H1 (cell line): ENCODE results near the gene PPM1D. TPM values are rescaled to one million over a fixed set of nuclear protein-coding genes. Genes with fewer than 3 reads are reported as not detected.

ENCODE experiments used
- CTCF ChIA-PET: fragments of 300-600 bp; sonication (Branson Sonifier 250); formaldehyde crosslinking; loops from one replicate; lab custom pipeline; 2021; ENCODE audit not compliant: partially characterized antibody; lab: Charles Lee
- POLR2A ChIA-PET: fragments of 300-600 bp; sonication (Branson Sonifier 250); formaldehyde crosslinking; loops from one replicate; lab custom pipeline; 2021; ENCODE audit warnings: inconsistent platforms; ENCODE audit not compliant: partially characterized antibody; lab: Charles Lee
- DNase-seq, 2 experiments: peaks; one replicate each; pipeline versions ENCODE4 v3.0.0 to v3.0.0-alpha.2; 2010 to 2022; ENCODE audit warnings: low spot score in 2 of 2, low read depth in 1 of 2, mixed read lengths in 1 of 2
- FAIRE-seq: peaks from 2 replicates; lab custom pipeline; 2011; peaks lifted over from hg19 to GRCh38; lab: Jason Lieb, UNC
- H2AFZ ChIP-seq: 2 replicates; pipeline ENCODE4 v1.8.1; 2012; ENCODE audit warnings: low read length, inconsistent platforms
- H2AK5ac ChIP-seq: 2 replicates; pipeline ENCODE4 v1.6.1; 2013; ENCODE audit warnings: low read depth, low read length
- H2BK120ac ChIP-seq: replicated peaks from 2 replicates; pipeline ENCODE3; 2013; ENCODE audit warnings: low read depth, low read length, inconsistent platforms
- H2BK12ac ChIP-seq: 2 replicates; pipeline ENCODE4 v1.6.1; 2013; ENCODE audit warnings: low read depth, low read length
- H2BK15ac ChIP-seq: 2 replicates; pipeline ENCODE4 v1.6.1; 2013; ENCODE audit warnings: low read length
- H2BK20ac ChIP-seq: 2 replicates; pipeline ENCODE4 v1.6.1; 2013; ENCODE audit warnings: low read length
- H2BK5ac ChIP-seq: 2 replicates; pipeline ENCODE4 v1.6.1; 2013; ENCODE audit warnings: low read depth, low read length
- H3K14ac ChIP-seq: 2 replicates; pipeline ENCODE4 v1.6.1; 2013; ENCODE audit warnings: inconsistent platforms; ENCODE audit not compliant: insufficient read length
- H3K18ac ChIP-seq: 2 replicates; pipeline ENCODE4 v1.6.1; 2013; ENCODE audit warnings: low read length; ENCODE audit errors: extremely low read depth
- H3K23ac ChIP-seq: 2 replicates; pipeline ENCODE4 v1.6.1; 2013; ENCODE audit warnings: inconsistent platforms; ENCODE audit not compliant: insufficient read length
- H3K23me2 ChIP-seq: 2 replicates; pipeline ENCODE4 v1.6.1; 2013; ENCODE audit warnings: low read depth, low read length
- H3K27ac ChIP-seq: 2 replicates; pipeline ENCODE4 v1.6.1; 2011; ENCODE audit warnings: low read depth, low read length, inconsistent platforms
- H3K27me3 ChIP-seq, 4 experiments: replicated peaks in 1 of 4; 1 replicate in 1 of 4; 2 replicates in 3 of 4; pipeline versions ENCODE4 v1.6.1 to v1.8.1; 2011 to 2013; ENCODE audit warnings: low read length in 3 of 4, mild to moderate bottlenecking in 3 of 4, inconsistent platforms in 2 of 4, mixed read lengths in 2 of 4, moderate library complexity in 1 of 4; ENCODE audit not compliant: control insufficient read depth in 3 of 4, insufficient read depth in 3 of 4; ENCODE audit errors: extremely low read depth in 1 of 4
- H3K36me3 ChIP-seq, 4 experiments: 2 replicates each; pipeline versions ENCODE4 v1.6.1 to v1.8.1; 2011 to 2013; ENCODE audit warnings: mild to moderate bottlenecking in 4 of 4, low read length in 3 of 4, moderate library complexity in 2 of 4, control low read depth in 1 of 4, inconsistent platforms in 1 of 4; ENCODE audit not compliant: insufficient read depth in 4 of 4, control insufficient read depth in 2 of 4
- H3K4ac ChIP-seq: replicated peaks from 2 replicates; pipeline ENCODE3; 2013; ENCODE audit warnings: low read length, low read depth, mixed read lengths, inconsistent platforms; ENCODE audit not compliant: insufficient read length
- H3K4me1 ChIP-seq, 4 experiments: replicated peaks in 1 of 4; 1 replicate in 1 of 4; 2 replicates in 3 of 4; pipeline versions ENCODE4 v1.6.1 to v1.8.1; 2011 to 2013; ENCODE audit warnings: low read length in 3 of 4, inconsistent platforms in 2 of 4, mixed read lengths in 1 of 4; ENCODE audit not compliant: insufficient read depth in 4 of 4, control insufficient read depth in 3 of 4
- H3K4me2 ChIP-seq, 2 experiments: 2 replicates each; pipeline versions ENCODE4 v1.6.1 to v1.8.1; 2011 to 2013; ENCODE audit warnings: low read depth in 2 of 2, low read length in 2 of 2, control low read depth in 1 of 2, inconsistent platforms in 1 of 2, mild to moderate bottlenecking in 1 of 2; ENCODE audit not compliant: insufficient read depth in 1 of 2
- H3K4me3 ChIP-seq, 4 experiments: fragments of 200-600, 300-600 bp in 1 of 4; sonication (generic), shearing (Covaris generic), sonication (Bioruptor Twin) in 1 of 4; 2 replicates each; pipeline versions ENCODE4 v1.5.1 to v1.8.1; 2011 to 2016; ENCODE audit warnings: low read length in 4 of 4, low read depth in 3 of 4, control low read depth in 2 of 4, inconsistent platforms in 2 of 4, mild to moderate bottlenecking in 2 of 4, mixed read lengths in 1 of 4, moderate library complexity in 1 of 4; ENCODE audit not compliant: insufficient read depth in 2 of 4; ENCODE audit errors: extremely low read depth in 1 of 4
- H3K56ac ChIP-seq: replicated peaks from 2 replicates; pipeline ENCODE3; 2013; ENCODE audit warnings: low read depth, mild to moderate bottlenecking, mixed read lengths, low read length, inconsistent platforms; ENCODE audit not compliant: insufficient read length
- H3K79me1 ChIP-seq: 2 replicates; pipeline ENCODE4 v1.6.1; 2013; ENCODE audit warnings: low read depth, low read length, control low read depth
- H3K79me2 ChIP-seq, 2 experiments: 2 replicates each; pipeline versions ENCODE4 v1.6.1 to v1.8.1; 2012 to 2013; ENCODE audit warnings: low read length in 2 of 2, mild to moderate bottlenecking in 2 of 2, inconsistent platforms in 1 of 2; ENCODE audit not compliant: insufficient read depth in 2 of 2, control insufficient read depth in 1 of 2
- H3K9ac ChIP-seq, 4 experiments: replicated peaks in 1 of 4; 1 replicate in 1 of 4; 2 replicates in 3 of 4; pipeline versions ENCODE4 v1.6.1 to v1.8.1; 2011 to 2013; ENCODE audit warnings: low read depth in 3 of 4, low read length in 3 of 4, control low read depth in 2 of 4, mild to moderate bottlenecking in 2 of 4, moderate library complexity in 2 of 4, inconsistent platforms in 1 of 4; ENCODE audit errors: extremely low read depth in 1 of 4
- H3K9me3 ChIP-seq, 2 experiments: 2 replicates each; pipeline versions ENCODE4 v1.6.1 to v1.8.1; 2012 to 2013; ENCODE audit warnings: mild to moderate bottlenecking in 2 of 2, moderate library complexity in 2 of 2, control low read depth in 1 of 2, inconsistent platforms in 1 of 2, low read depth in 1 of 2, low read length in 1 of 2, mixed read lengths in 1 of 2; ENCODE audit not compliant: insufficient read depth in 2 of 2
- H4K20me1 ChIP-seq, 2 experiments: replicated peaks in 1 of 2; 2 replicates each; pipeline versions ENCODE3 to v1.8.1; 2011 to 2013; ENCODE audit warnings: inconsistent platforms in 2 of 2, low read length in 2 of 2, mild to moderate bottlenecking in 1 of 2; ENCODE audit not compliant: insufficient read depth in 2 of 2, control insufficient read depth in 1 of 2
- H4K5ac ChIP-seq: 2 replicates; pipeline ENCODE4 v1.6.1; 2013; ENCODE audit warnings: low read length, low read depth, mixed read lengths, inconsistent platforms; ENCODE audit not compliant: insufficient read length
- H4K8ac ChIP-seq: 2 replicates; pipeline ENCODE4 v1.8.0; 2013; ENCODE audit warnings: mild to moderate bottlenecking, moderate library complexity, low read length, inconsistent platforms; ENCODE audit not compliant: insufficient read depth; ENCODE audit errors: extremely low read depth
- H4K91ac ChIP-seq: replicated peaks from 2 replicates; pipeline ENCODE3; 2013; ENCODE audit warnings: low read length, mixed read lengths, inconsistent platforms; ENCODE audit not compliant: insufficient read length
- ATF2 ChIP-seq: IDR thresholded peaks from 2 replicates; pipeline ENCODE4 v1.6.1; 2012; ENCODE audit warnings: low read length, inconsistent platforms
- ATF3 ChIP-seq: IDR thresholded peaks from 2 replicates; pipeline ENCODE4 v1.6.1; 2011; ENCODE audit warnings: low read depth, mild to moderate bottlenecking, low read length; ENCODE audit not compliant: insufficient read depth
- CHD1 ChIP-seq: IDR thresholded peaks from 2 replicates; pipeline ENCODE4 v1.6.1; 2012; ENCODE audit warnings: low read depth, low read length, improper control_type of control experiment
- CREB1 ChIP-seq: IDR thresholded peaks from 2 replicates; pipeline ENCODE4 v1.6.1; 2012; ENCODE audit warnings: inconsistent platforms
- CTBP2 ChIP-seq: IDR thresholded peaks from 2 replicates; pipeline ENCODE4 v1.7.0; 2011; ENCODE audit warnings: borderline replicate concordance, mild to moderate bottlenecking, moderate library complexity, mixed read lengths, low read length; ENCODE audit not compliant: insufficient read depth, insufficient read length
- RBBP5 ChIP-seq: IDR thresholded peaks from 2 replicates; pipeline ENCODE4 v1.7.1; 2012; ENCODE audit warnings: low read depth, mild to moderate bottlenecking, inconsistent platforms, low read length, moderate library complexity, borderline replicate concordance
- RNF2 ChIP-seq: fragments of 200-900, 300-1000 bp; sonication (generic); IDR thresholded peaks from 2 replicates; pipeline ENCODE4 v1.7.1; 2016; ENCODE audit warnings: borderline replicate concordance, low read depth, mild to moderate bottlenecking, antibody characterized with exemption, low read length; ENCODE audit not compliant: poor library complexity, severe bottlenecking; ENCODE audit errors: missing control alignments
- RXRA ChIP-seq: IDR thresholded peaks from 2 replicates; pipeline ENCODE4 v1.6.1; 2011; ENCODE audit warnings: low read depth, mild to moderate bottlenecking, low read length, moderate library complexity; ENCODE audit not compliant: insufficient read depth
- SIX5 ChIP-seq: IDR thresholded peaks from 2 replicates; pipeline ENCODE4 v1.6.1; 2011; ENCODE audit warnings: mild to moderate bottlenecking, low read depth, low read length
- SRF ChIP-seq: IDR thresholded peaks from 2 replicates; pipeline ENCODE4 v1.6.1; 2011; ENCODE audit warnings: mild to moderate bottlenecking, low read depth, low read length, moderate library complexity
- WGBS, 2 experiments: shearing (Covaris generic) in 1 of 2; methylation state at CpG; one replicate each; pipeline versions ENCODE4 v1.1.6 to v1.1.7; 2013 to 2015; ENCODE audit warnings: low lambda C conversion rate in 2 of 2, mixed read lengths in 2 of 2, inconsistent platforms in 1 of 2, low coverage in 1 of 2, missing lambda C conversion rate in 1 of 2; ENCODE audit not compliant: insufficient replicate concordance in 2 of 2, insufficient coverage in 1 of 2, insufficient read length in 1 of 2; ENCODE audit errors: extremely low coverage in 1 of 2, missing lambda C conversion rate in 1 of 2; 5-methylcytosine and 5-hydroxymethylcytosine counted together
- polyA plus RNA-seq, 7 experiments: library from polyadenylated mRNA; depleted of rRNA in 3 of 7; stranded (reverse) in 5 of 7; unstranded in 2 of 7; fragments of >200 nt in 5 of 7; fragments of 200-250 nt in 2 of 7; gene quantifications; 1 replicate in 5 of 7; 2 replicates in 1 of 7; 4 replicates in 1 of 7; pipeline versions ENCODE4 v1.2.1 to v1.2.3, GENCODE V29; 2011 to 2013; ENCODE audit warnings: missing spikeins in 2 of 7, mixed read lengths in 2 of 7
- total RNA-seq: library from RNA; stranded (reverse); fragmentation: NEBNext Ultra II Directional; extraction: Animal tissue kit (Norgen Biotek cat#: 25700); gene quantifications from 2 replicates; pipeline ENCODE4 v1.2.1, GENCODE V29; 2021

The PPM1D gene
- total and polyA plus RNA-seq, 2 of the 8 experiments (the other 6 are each of a cell fraction or from before 2014, with no cell fraction given): 5.0 to 16.7 TPM

- FAIRE-seq (no peak), DNase-seq (no peak)
- WGBS, 2 experiments: 79% methylated on average over 2 of the region's 2 CpGs; no CpG with 5 or more reads in 1 of the 2 experiments
- Histone ChIP-seq H3K79me1 (no peaks in the 10 kb centered on the region), H2BK5ac (no peak overlapping the region), H3K79me2 (no peaks in the 10 kb centered on the region), H2BK15ac (no peak overlapping the region), H3K27ac (no peak overlapping the region), H3K56ac (no peak overlapping the region), H3K27me3 (no peaks in the 10 kb centered on the region), H2BK120ac (no peak overlapping the region), H3K23me2 (no peaks in the 10 kb centered on the region), H3K14ac (no peak overlapping the region), H4K20me1 (no peaks in the 10 kb centered on the region), H3K4me1 (no peaks in the 10 kb centered on the region), H3K18ac (no peak overlapping the region), H2BK12ac (no peak overlapping the region), H4K91ac (no peak overlapping the region), H3K9ac (no peak overlapping the region), H3K9me3 (no peaks in the 10 kb centered on the region), H2AK5ac (no peak overlapping the region), H3K4me3 (no peak overlapping the region), H3K4ac (no peak overlapping the region), H3K36me3 (no peaks in the 10 kb centered on the region), H3K4me2 (no peak overlapping the region), H4K8ac (no peak overlapping the region), H3K23ac (no peak overlapping the region), H2BK20ac (no peak overlapping the region), H4K5ac (no peak overlapping the region), H2AFZ (no peak overlapping the region)
- CTCF ChIA-PET: interaction anchor here (0.6 to 1.7 kb wide), 2 partner anchors 8 to 291 kb away, joined by 3 to 4 read pairs; partner anchors contain the start of gene CHCT1
- POLR2A ChIA-PET: no interaction called here
- TF ChIP-seq RBBP5: no peak
- TF ChIP-seq SIX5: no peak
- TF ChIP-seq ATF2: no peak
- no peak for TF ChIP-seq CTBP2
- no peak for TF ChIP-seq RNF2
- TF ChIP-seq ATF3: no peak
- no peak for TF ChIP-seq SRF
- TF ChIP-seq RXRA: no peak
- TF ChIP-seq CHD1: no peak
- TF ChIP-seq CREB1: no peak
Observed at GRCh38 chr17:60712675-60713074, 112.7 kb downstream of the PPM1D start.
